Upper lobe of right lung (tissue), 1 donor: ENCODE results near the gene ADCY6. TPM values are rescaled to one million over a fixed set of nuclear protein-coding genes. Genes with fewer than 3 reads are reported as not detected.
A peak's percentile ranks its signal among the peaks of the same experiment; 100 is the strongest.

ENCODE experiments used
- ATAC-seq: fragments of 200-7000 bp; cut with Tn5 transposase; one replicate; pipeline ENCODE4 v1.9.1; 2020; ENCODE audit warnings: mild to moderate bottlenecking, moderate library complexity
- DNase-seq: peaks from one replicate; pipeline ENCODE4 v3.0.0-alpha.2; 2020
- H3K27ac ChIP-seq: fragments of 200-600 bp; one replicate; pipeline ENCODE4 v1.8.0; 2022
- H3K27me3 ChIP-seq: fragments of 200-600 bp; one replicate; pipeline ENCODE4 v1.8.0; 2022; ENCODE audit warnings: mild to moderate bottlenecking
- H3K36me3 ChIP-seq: fragments of 200-600 bp; one replicate; pipeline ENCODE4 v1.8.0; 2022
- H3K4me1 ChIP-seq: fragments of 200-600 bp; one replicate; pipeline ENCODE4 v1.8.0; 2022
- H3K4me3 ChIP-seq: fragments of 200-600 bp; one replicate; pipeline ENCODE4 v1.8.0; 2022; ENCODE audit warnings: mild to moderate bottlenecking
- H3K9me3 ChIP-seq: fragments of 200-600 bp; one replicate; pipeline ENCODE4 v1.8.0; 2022
- intact Hi-C: fragments of 100-400 bp; cut with DNase I; formaldehyde crosslinking; loops from one replicate; pipeline ENCODE4 v1.11.0; 2022
- total RNA-seq: library from RNA; stranded (reverse); fragmentation: NEBNext Ultra II Directional; extraction: Animal tissue kit (Norgen Biotek cat#: 25700); gene quantifications from one replicate; pipeline ENCODE4 v1.2.1, GENCODE V29; 2021
- TF ChIP-seq, protein P1 (sequence below): fragments of 200-600 bp; IDR thresholded peaks from one replicate; pipeline ENCODE4 v1.8.0; 2022; ENCODE audit warnings: antibody characterized with exemption
- donor health status: DM: no; HTN: yes; CAD: no; lungs with severe emphysema.

Gene ADCY6
- total RNA-seq, 1 donor from 2014 or later = 42.9 TPM

DNA sequence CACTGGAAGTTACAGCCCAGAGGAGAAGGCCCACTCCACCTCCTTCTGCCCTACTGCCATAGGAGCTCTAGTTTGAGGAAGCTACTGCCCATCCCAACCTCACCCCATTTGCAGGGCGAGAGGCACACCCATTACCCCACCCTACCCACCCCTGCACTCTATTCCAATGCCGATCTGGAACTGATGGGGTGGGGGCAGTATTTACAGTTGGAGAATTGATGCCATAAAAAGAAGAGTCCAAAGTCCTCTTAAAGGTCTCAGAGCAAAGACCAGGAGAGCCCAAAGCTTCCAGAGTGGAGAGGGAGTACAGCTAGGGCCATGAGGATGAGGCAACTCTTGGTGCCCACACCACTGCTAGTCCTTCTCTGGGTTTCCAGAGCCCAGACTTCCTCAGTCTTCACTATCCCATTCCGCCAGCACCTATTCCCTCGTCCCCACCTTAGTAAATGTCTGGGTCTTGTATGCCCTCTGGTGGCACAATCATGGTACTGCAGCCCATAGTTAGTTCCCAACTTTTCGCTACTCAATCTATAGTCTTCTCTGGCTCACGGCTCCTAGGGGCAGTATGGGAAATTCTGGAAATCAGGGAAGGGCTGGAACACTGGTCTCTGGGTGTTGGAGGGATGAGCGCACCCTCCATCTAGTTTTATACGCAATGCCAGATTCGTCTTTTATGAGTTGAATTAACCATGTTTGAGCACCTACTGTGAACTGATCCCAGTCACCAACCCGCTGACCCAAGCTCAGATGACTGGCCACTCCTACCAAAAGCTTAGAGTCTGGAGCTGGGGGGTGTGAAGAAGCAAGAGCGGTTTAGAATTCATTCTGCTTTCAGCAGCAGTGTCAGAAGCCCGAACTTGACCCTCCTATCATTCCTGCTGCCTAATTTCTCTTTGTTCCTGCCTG, 6.9 kb upstream of the ADCY6 start:
- TF ChIP-seq, protein P1, sequence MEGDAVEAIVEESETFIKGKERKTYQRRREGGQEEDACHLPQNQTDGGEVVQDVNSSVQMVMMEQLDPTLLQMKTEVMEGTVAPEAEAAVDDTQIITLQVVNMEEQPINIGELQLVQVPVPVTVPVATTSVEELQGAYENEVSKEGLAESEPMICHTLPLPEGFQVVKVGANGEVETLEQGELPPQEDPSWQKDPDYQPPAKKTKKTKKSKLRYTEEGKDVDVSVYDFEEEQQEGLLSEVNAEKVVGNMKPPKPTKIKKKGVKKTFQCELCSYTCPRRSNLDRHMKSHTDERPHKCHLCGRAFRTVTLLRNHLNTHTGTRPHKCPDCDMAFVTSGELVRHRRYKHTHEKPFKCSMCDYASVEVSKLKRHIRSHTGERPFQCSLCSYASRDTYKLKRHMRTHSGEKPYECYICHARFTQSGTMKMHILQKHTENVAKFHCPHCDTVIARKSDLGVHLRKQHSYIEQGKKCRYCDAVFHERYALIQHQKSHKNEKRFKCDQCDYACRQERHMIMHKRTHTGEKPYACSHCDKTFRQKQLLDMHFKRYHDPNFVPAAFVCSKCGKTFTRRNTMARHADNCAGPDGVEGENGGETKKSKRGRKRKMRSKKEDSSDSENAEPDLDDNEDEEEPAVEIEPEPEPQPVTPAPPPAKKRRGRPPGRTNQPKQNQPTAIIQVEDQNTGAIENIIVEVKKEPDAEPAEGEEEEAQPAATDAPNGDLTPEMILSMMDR = peak; percentile 94
- Histone ChIP-seq H3K27me3 (peaks cover 5% of the 10 kb centered on the region), H3K36me3 (no peaks in the 10 kb centered on the region), H3K4me3 (no peak overlapping the region), H3K27ac (no peak overlapping the region), H3K9me3 (no peaks in the 10 kb centered on the region), H3K4me1 (peaks cover 4% of the 10 kb centered on the region)
- no peak for DNase-seq
- intact Hi-C loops = loop anchor here (1.0 kb wide), 1 partner anchor 43 kb away; no protein-coding TSS in a partner anchor
- ATAC-seq = peak; percentile 98

DNA sequence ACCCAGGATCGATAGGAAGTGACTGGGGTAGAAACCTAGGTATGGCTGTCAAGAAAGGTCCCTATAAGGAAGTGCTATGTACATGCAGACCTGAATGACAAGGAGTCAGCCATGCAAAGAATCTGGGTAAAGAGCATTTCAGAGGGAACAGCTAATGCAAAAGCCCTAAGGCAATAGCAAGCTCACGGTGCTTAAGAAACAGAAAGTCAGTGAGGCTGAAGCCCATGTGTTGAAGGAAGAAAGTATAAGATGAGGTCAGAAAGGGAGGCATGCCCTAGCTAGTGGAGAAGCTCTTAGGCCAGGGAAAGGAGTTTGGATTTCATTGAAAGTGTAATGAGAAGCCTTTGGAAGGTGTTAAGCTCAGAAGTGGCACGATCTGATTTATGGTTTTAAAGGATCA, 6.0 kb upstream of the ADCY6 start:
- Histone ChIP-seq H3K9me3 (no peaks in the 10 kb centered on the region), H3K4me3 (no peak overlapping the region), H3K27ac (no peak overlapping the region), H3K4me1 (peaks cover 4% of the 10 kb centered on the region), H3K27me3 (peaks cover 5% of the 10 kb centered on the region), H3K36me3 (no peaks in the 10 kb centered on the region)
- TF ChIP-seq, protein P1 = no peak
- no peak for DNase-seq
- no peak for ATAC-seq
- intact Hi-C loops = loop anchor here (1.0 kb wide), 1 partner anchor 42 kb away; no protein-coding TSS in a partner anchor

DNA sequence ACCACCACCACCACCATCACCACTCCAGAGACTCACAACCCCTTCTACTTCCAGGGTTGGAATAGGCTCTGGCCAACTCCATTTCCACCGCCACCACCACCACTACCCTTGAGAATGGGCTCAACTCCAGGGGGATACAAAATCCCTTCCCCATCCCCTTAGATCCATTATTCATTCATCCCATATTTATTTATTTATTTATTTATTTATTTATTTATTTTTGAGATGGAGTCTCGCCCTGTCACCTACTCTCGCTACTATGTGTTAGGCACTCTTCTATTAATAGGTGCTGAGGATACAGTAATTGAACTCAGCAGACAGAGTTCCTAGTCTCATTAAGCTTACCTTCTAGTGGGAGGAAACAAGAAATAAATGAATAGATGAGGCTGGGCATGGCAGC, 4.8 kb upstream of the ADCY6 start:
- Histone ChIP-seq H3K4me3 (no peak overlapping the region), H3K4me1 (peaks cover 8% of the 10 kb centered on the region), H3K27ac (no peak overlapping the region), H3K36me3 (no peaks in the 10 kb centered on the region), H3K9me3 (no peaks in the 10 kb centered on the region), H3K27me3 (no peaks in the 10 kb centered on the region)
- intact Hi-C loops = no loop called here
- TF ChIP-seq, protein P1 = no peak
- ATAC-seq = no peak
- no peak for DNase-seq

DNA sequence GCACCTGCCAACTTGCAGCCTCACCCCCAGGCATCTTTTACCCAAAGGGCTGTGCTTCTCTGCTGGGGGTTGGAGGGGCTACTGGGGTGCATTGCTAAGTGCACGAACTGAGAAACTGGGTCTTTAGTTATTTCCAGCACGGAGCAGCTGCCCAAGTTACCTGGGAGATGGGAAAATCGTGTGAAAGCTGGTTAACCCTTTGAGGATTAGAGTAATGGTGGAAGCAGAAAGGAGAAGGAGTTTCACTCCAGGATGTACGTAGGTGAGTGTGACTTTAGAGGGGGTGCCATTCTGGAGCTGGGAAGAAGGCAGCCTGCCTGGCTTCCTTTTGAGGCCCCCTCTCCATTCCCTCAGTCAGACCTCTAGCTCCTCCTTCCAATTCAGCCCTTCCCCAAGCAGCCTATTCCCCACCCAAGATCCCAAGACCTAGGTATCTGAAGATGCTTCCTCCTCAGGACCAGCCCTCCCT, 1.0 kb upstream of the ADCY6 start:
- DNase-seq (no peak), ATAC-seq (no peak)
- TF ChIP-seq, protein P1 = no peak
- Histone ChIP-seq H3K27ac (peak overlapping the region; percentile 89), H3K4me3 (peak overlapping the region; percentile 85), H3K9me3 (no peaks in the 10 kb centered on the region), H3K36me3 (no peaks in the 10 kb centered on the region), H3K27me3 (no peaks in the 10 kb centered on the region), H3K4me1 (peaks cover 12% of the 10 kb centered on the region)
- intact Hi-C loops = no loop called here

DNA sequence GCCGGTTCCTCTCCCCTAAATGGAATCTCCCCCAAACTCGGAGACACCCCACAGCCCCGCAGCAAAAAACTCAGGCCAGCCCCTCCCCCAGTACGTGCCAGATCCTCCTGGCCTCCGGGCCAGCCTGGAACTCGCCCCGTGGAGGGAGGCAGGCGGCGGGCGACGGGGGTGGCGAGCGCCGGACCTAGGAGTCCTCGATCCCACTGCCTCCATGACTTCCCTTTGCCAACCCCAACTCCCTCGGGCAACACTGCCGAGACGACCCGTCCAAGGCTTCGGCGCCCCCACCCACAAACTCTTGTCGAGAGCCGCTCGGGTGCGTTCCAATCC, 400 bp downstream of the ADCY6 start:
- ATAC-seq (peak; percentile 32), DNase-seq (peak; percentile 73)
- Histone ChIP-seq H3K4me1 (peaks cover 12% of the 10 kb centered on the region), H3K36me3 (no peaks in the 10 kb centered on the region), H3K27me3 (no peaks in the 10 kb centered on the region), H3K9me3 (no peaks in the 10 kb centered on the region), H3K4me3 (peak overlapping the region; percentile 85), H3K27ac (peak overlapping the region; percentile 81)
- intact Hi-C loops = no loop called here
- TF ChIP-seq, protein P1 = no peak
